ENCODE data around the gene OTOA.

DNA sequence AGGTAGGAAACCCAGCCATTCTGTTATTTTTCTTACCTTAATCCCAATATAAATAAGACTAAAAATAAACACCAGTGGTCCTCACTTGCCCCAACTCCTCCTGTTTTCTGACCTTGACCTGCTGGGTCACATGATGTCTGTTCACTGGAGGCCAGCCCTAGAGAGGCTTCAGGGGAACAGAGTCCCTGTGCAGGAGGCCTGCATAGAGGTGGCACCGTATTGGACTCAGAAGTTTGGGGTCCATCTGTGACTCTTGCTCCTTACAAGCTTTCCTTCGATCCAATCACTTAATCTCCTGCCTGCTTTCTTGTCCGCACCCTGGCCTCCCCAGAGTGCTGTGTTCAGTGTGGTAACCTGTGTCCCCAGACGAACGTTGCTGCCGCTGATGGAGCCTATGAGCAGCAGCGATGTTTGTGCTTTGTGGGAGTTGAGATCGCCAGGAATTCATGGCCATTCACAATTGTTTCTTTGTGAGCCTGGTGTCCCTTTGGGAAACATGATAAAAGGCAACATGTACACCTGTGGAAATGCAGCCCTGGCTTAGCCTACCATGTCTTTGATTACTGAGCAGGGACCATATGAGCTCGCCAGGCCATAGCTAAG, 16.1 kb upstream of the OTOA start:
- no peak for TF ChIP-seq CTCF (IDR thresholded peaks at IDR 0.05; ENCODE audit: low read length)
- no peak for TF ChIP-seq EZH2 (IDR thresholded peaks at IDR 0.05; ENCODE audit: borderline replicate concordance, low read length)

Measured in OCI-LY1 (cell line).